ENCODE data around the gene FAM107B.
"Not testable (repeated sequence)": the region's sequence is repeated elsewhere in the genome, so short reads cannot be mapped to it uniquely, and the experiment has no call there.

Gene FAM107B

GRCh38 chr10:14774797-14775196 lies at the start of gene FAM107B:
TSS of gene FAM107B (minus strand) at chr10:14774897. CDS start at chr10:14774663, 234 bp downstream.
- DNase-seq = no peak

- no peak for DNase-seq
Measured at GRCh38 chr10:14823966-14824365, 49.3 kb upstream of the FAM107B start.

- peak; percentile 57 for DNase-seq
Measured at GRCh38 chr10:14822879-14823755, 48.4 kb upstream of the FAM107B start.

- peak; percentile 13 for DNase-seq
Measured at GRCh38 chr10:14821635-14822375, 47.1 kb upstream of the FAM107B start.

GRCh38 chr10:14820775-14821154 lies 46.1 kb upstream of the FAM107B start:
- no peak for DNase-seq

- DNase-seq = no peak
Measured at GRCh38 chr10:14820010-14820774, 45.5 kb upstream of the FAM107B start.

- DNase-seq = not testable (repeated sequence)
Measured at GRCh38 chr10:14816717-14817116, 42.0 kb upstream of the FAM107B start.

GRCh38 chr10:14815681-14816080 lies 41.0 kb upstream of the FAM107B start:
- no peak for DNase-seq

GRCh38 chr10:14812271-14812670 lies 37.6 kb upstream of the FAM107B start:
- DNase-seq = no peak

- DNase-seq = peak; percentile 80
Measured at GRCh38 chr10:14810969-14811953, 36.6 kb upstream of the FAM107B start.

GRCh38 chr10:14806318-14806717 lies 31.6 kb upstream of the FAM107B start:
- peak; percentile 24 for DNase-seq

- no peak for DNase-seq
Measured at GRCh38 chr10:14803827-14804226, 29.1 kb upstream of the FAM107B start.

- peak; percentile 52 for DNase-seq
Measured at GRCh38 chr10:14801723-14802122, 27.0 kb upstream of the FAM107B start.

GRCh38 chr10:14800397-14800796 lies 25.7 kb upstream of the FAM107B start:
- DNase-seq = no peak

- DNase-seq = no peak
Measured at GRCh38 chr10:14798636-14799035, 23.9 kb upstream of the FAM107B start.

- DNase-seq = no peak
Measured at GRCh38 chr10:14787938-14788337, 13.2 kb upstream of the FAM107B start.

- no peak for DNase-seq
Measured at GRCh38 chr10:14784459-14785055, 9.9 kb upstream of the FAM107B start.

GRCh38 chr10:14782691-14783363 lies 8.1 kb upstream of the FAM107B start:
- DNase-seq = no peak

GRCh38 chr10:14781763-14782162 lies 7.1 kb upstream of the FAM107B start:
- DNase-seq = no peak

- no peak for DNase-seq
Measured at GRCh38 chr10:14779001-14779651, 4.4 kb upstream of the FAM107B start.

Measured in NCI-H146 (cell line).